ENCODE data around the gene DPYD.

Gene DPYD

DNA sequence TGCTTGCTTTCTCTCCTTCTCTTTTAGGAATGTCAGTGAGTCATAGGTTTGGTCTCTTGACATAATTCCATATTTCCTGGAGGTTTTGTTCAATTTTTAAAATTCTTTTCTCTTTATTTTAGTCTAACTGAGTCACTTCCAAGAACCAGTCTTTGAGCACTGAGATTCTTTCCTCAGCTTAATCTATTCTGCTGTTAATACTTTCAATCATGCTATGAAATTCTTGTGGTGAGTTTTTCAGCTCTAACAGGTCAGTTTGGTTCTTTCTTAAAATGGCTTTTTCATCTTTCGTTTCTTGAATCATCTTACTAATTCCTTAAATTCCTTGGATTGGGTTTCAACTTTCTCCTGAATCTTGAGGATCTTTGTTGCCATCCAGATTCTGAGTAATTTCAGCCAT is 878.3 kb downstream of the DPYD start:
- Histone ChIP-seq H3K27me3 (no peaks in the 10 kb centered on the region), H3K4me3 (no peak overlapping the region)

DNA sequence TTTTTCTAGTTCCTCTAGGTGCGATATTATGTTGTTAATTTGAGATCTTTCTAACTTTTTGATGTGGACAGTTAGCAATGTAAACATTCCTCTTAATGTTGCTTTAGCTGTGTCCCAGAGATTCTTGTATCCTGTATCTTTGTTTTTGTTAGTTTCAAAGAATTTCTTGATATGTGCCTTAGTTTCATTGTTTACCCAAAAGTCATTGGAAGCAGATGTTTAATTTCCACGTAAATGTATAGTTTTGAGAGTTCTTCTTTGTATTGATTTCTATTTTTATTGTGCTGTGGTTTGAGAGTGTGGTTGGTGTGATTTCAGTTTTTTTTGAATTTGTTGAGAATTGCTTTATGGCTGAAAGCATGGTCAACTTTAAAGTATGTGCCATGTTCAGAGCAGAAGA is 879.8 kb downstream of the DPYD start:
- intact Hi-C loops (cut with DNase I; ENCODE audit: low total_unique reads) = no loop called here
- no peak overlapping the region for H3K27ac ChIP-seq
- no peaks in the 10 kb centered on the region for H3K4me1 ChIP-seq
- no peaks in the 10 kb centered on the region for H3K27me3 ChIP-seq
- TF ChIP-seq, protein P1, sequence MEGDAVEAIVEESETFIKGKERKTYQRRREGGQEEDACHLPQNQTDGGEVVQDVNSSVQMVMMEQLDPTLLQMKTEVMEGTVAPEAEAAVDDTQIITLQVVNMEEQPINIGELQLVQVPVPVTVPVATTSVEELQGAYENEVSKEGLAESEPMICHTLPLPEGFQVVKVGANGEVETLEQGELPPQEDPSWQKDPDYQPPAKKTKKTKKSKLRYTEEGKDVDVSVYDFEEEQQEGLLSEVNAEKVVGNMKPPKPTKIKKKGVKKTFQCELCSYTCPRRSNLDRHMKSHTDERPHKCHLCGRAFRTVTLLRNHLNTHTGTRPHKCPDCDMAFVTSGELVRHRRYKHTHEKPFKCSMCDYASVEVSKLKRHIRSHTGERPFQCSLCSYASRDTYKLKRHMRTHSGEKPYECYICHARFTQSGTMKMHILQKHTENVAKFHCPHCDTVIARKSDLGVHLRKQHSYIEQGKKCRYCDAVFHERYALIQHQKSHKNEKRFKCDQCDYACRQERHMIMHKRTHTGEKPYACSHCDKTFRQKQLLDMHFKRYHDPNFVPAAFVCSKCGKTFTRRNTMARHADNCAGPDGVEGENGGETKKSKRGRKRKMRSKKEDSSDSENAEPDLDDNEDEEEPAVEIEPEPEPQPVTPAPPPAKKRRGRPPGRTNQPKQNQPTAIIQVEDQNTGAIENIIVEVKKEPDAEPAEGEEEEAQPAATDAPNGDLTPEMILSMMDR (IDR thresholded peaks at IDR 0.05) = no peak
- H3K36me3 ChIP-seq = no peaks in the 10 kb centered on the region
- no peak for DNase-seq
- H3K9me3 ChIP-seq = peaks cover 0 to 28% (median 7%) of the 10 kb centered on the region in 3 donors
- no peak overlapping the region for H3K4me3 ChIP-seq

More for the DNA sequence above, 878.3 kb downstream of the DPYD start:
- TF ChIP-seq, protein P1 (IDR thresholded peaks at IDR 0.05) = no peak
- Histone ChIP-seq H3K27ac (no peak overlapping the region), H3K9me3 (peaks cover 0 to 28% (median 7%) of the 10 kb centered on the region in 3 donors), H3K4me1 (no peaks in the 10 kb centered on the region), H3K36me3 (no peaks in the 10 kb centered on the region)
- DNase-seq = no peak
- intact Hi-C loops (cut with DNase I; ENCODE audit: low total_unique reads) = no loop called here

DNA sequence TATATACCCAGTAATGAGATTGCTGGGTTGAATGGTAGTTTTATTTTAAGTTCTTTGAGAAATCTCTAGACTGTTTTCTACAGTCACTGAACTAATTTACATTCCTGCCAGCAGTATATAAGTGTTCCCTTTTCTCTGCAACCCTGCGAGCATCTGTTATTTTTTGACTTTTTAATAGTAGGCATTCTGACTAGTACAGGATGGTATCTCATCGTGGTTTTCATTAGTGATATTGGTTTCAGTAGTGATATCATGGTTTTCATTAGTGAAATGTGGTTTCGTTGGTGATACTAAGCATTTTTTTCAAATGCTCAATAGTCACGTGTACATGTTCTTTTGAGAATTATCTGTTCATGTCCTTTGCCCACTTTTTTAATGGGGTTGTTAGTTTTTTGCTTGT is 882.4 kb downstream of the DPYD start:
- intact Hi-C loops (cut with DNase I; ENCODE audit: low total_unique reads) = no loop called here

DNA sequence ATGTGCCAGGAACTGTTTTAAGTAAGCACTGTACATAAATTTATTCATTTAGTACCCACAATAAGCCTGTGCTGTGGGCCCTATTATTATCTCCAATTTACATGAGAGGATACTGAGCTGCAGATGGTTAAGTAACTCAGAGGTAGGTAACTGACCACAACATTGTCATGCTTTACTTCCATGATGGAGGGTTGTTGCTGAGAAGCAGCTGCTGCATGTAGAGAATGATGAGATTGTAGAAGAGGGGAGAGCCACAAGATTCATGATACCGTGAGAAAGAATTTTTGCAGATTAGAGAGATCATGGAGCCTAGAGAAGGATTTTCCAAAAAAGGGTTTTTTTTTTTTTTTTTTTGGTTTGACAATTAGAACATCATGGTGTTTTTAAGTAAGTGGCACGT is 886.2 kb downstream of the DPYD start:
- Histone ChIP-seq H3K27ac (no peak overlapping the region), H3K4me3 (no peak overlapping the region), H3K4me1 (no peaks in the 10 kb centered on the region), H3K27me3 (no peaks in the 10 kb centered on the region), H3K9me3 (peaks cover 0 to 6% (median 4%) of the 10 kb centered on the region in 3 donors), H3K36me3 (no peaks in the 10 kb centered on the region)
- TF ChIP-seq, protein P1 (IDR thresholded peaks at IDR 0.05) = no peak
- intact Hi-C loops (cut with DNase I; ENCODE audit: low total_unique reads) = no loop called here
- DNase-seq = no peak

More for the DNA sequence above, 882.4 kb downstream of the DPYD start:
- Histone ChIP-seq H3K4me3 (no peak overlapping the region), H3K36me3 (no peaks in the 10 kb centered on the region), H3K27me3 (no peaks in the 10 kb centered on the region), H3K9me3 (peaks cover 0 to 22% (median 7%) of the 10 kb centered on the region in 3 donors), H3K4me1 (no peaks in the 10 kb centered on the region), H3K27ac (no peak overlapping the region)
- DNase-seq = no peak
- TF ChIP-seq, protein P1 (IDR thresholded peaks at IDR 0.05) = no peak

DNA sequence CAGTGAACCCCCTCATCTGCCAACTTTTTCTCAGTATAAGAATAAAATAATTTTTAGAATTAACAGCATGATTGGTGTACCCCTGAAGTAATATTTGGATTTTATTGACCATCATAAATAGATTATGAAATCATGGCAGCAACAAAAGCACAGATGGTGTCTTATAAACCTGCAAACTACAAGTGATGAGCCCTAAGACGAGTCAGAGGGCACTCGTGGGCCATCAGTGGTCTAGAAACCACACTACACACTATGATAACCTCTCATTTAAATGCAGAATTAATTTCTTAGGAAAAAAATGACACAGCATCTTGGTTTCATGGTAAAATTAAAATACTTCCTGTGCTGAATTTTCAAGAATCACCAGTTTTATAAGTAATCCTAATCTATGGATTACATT is 886.9 kb downstream of the DPYD start:
- no peak overlapping the region for H3K27ac ChIP-seq
- no peaks in the 10 kb centered on the region for H3K27me3 ChIP-seq
- intact Hi-C loops (cut with DNase I; ENCODE audit: low total_unique reads) = no loop called here
- no peak overlapping the region for H3K4me3 ChIP-seq
- no peaks in the 10 kb centered on the region for H3K36me3 ChIP-seq
- peaks cover 0 to 2% (median under 1%) of the 10 kb centered on the region in 3 donors for H3K9me3 ChIP-seq
- H3K4me1 ChIP-seq = no peaks in the 10 kb centered on the region
- no peak for DNase-seq
- TF ChIP-seq, protein P1 (IDR thresholded peaks at IDR 0.05) = no peak
